ENCODE data around the gene GAS2L1.

GAS2L1 gene

GRCh38 chr22:29327089-29327764 lies 20.8 kb downstream of the GAS2L1 start:
- ChIA-PET CTCF (interaction anchor here (1.7 kb wide), 1 partner anchor 8 kb away, joined by 4 read pairs; no protein-coding TSS in a partner anchor), POLR2A (no interaction called here)
- no peak for DNase-seq (ENCODE audit: extremely low spot score)
- no peak for TF ChIP-seq CTCF (IDR thresholded peaks at IDR 0.05; ENCODE audit: control extremely low read depth, extremely low read depth, low read depth, missing control alignments)

- TF ChIP-seq CTCF (IDR thresholded peaks at IDR 0.05; ENCODE audit: control extremely low read depth, extremely low read depth, low read depth, missing control alignments), result no peak
- POLR2A ChIA-PET, result no interaction called here
- DNase-seq (ENCODE audit: extremely low spot score), result no peak
- CTCF ChIA-PET, result interaction anchor here (1.7 kb wide), 1 partner anchor 9 kb away, joined by 4 read pairs; no protein-coding TSS in a partner anchor
Observed at GRCh38 chr22:29328055-29328454, 21.6 kb downstream of the GAS2L1 start.

GRCh38 chr22:29328566-29329500 lies 22.4 kb downstream of the GAS2L1 start:
- CTCF ChIA-PET, result interaction anchor here (1.7 kb wide), 1 partner anchor 10 kb away, joined by 4 read pairs; no protein-coding TSS in a partner anchor
- DNase-seq (ENCODE audit: extremely low spot score), result no peak
- POLR2A ChIA-PET, result no interaction called here
- TF ChIP-seq CTCF (IDR thresholded peaks at IDR 0.05; ENCODE audit: control extremely low read depth, extremely low read depth, low read depth, missing control alignments), result no peak

GRCh38 chr22:29329581-29329980 lies 23.1 kb downstream of the GAS2L1 start:
- DNase-seq (ENCODE audit: extremely low spot score), result no peak
- ChIA-PET POLR2A (no interaction called here), CTCF (interaction anchor here (1.0 kb wide), 1 partner anchor 10 kb away, joined by 3 read pairs; no protein-coding TSS in a partner anchor)
- TF ChIP-seq CTCF (IDR thresholded peaks at IDR 0.05; ENCODE audit: control extremely low read depth, extremely low read depth, low read depth, missing control alignments), result no peak

- ChIA-PET POLR2A (no interaction called here), CTCF (interaction anchor here (1.0 kb wide), 1 partner anchor 10 kb away, joined by 3 read pairs; no protein-coding TSS in a partner anchor)
- DNase-seq (ENCODE audit: extremely low spot score), result no peak
Observed at GRCh38 chr22:29330291-29330690, 23.8 kb downstream of the GAS2L1 start.

More at GRCh38 chr22:29330291-29330690, 23.8 kb downstream of the GAS2L1 start:
- no peak for TF ChIP-seq CTCF (IDR thresholded peaks at IDR 0.05; ENCODE audit: control extremely low read depth, extremely low read depth, low read depth, missing control alignments)
